GM12875 (cell line): ENCODE data around the gene BBS9.

Source experiments
- H3K4me3 ChIP-seq: one replicate; pipeline ENCODE4 v1.5.1; 2011; ENCODE audit warnings: low read depth, low read length, control low read depth
- CTCF ChIP-seq: IDR thresholded peaks from 2 replicates; pipeline ENCODE4 v1.5.1; 2011; ENCODE audit warnings: low read depth, mild to moderate bottlenecking, control low read depth, inconsistent platforms, low read length, moderate library complexity, borderline replicate concordance; ENCODE audit not compliant: insufficient read depth

Gene BBS9

GRCh38 chr7:33325754-33326484, 196.6 kb downstream of the BBS9 start:
- H3K4me3 ChIP-seq, result no peak overlapping the region
- no peak for TF ChIP-seq CTCF

DNA sequence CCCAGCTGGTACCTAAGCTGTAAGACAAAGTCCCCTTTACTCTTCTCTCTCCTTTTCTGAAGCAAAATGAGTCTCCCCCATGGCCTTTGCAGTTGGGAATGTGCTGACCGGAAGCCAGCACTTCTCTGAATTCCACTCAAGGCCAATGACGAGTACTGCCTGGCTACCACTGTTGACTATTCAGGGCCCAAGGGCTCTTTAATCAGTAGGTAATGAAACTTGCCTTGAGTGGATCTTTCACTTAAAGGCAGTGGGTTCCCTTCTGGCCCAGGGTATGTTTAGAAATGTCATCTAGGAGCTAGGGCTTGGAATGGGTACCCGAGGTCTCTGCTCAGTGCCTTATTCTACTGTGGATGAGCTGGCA, 197.1 kb downstream of the BBS9 start:
- no peak overlapping the region for H3K4me3 ChIP-seq
- no peak for TF ChIP-seq CTCF

DNA sequence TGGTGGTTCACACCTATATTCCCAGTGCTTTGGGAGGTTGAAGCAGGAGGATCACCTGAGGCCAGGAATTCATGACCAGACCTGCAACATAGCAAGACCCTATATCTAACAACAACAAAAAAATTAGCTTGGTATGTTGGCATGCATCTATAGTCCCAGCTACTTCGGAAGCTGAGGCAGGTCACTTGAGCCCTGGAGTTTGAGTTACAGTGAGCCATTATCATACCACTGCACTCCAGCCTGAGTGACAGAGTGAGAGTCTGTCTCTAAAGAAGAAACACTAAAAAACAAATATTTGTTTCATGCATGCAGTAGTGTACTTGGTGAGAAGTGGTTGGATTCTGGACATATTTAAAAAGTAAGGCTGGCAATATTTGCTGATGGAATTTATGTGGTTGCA, 198.1 kb downstream of the BBS9 start:
- TF ChIP-seq CTCF, result no peak
- no peak overlapping the region for H3K4me3 ChIP-seq

DNA sequence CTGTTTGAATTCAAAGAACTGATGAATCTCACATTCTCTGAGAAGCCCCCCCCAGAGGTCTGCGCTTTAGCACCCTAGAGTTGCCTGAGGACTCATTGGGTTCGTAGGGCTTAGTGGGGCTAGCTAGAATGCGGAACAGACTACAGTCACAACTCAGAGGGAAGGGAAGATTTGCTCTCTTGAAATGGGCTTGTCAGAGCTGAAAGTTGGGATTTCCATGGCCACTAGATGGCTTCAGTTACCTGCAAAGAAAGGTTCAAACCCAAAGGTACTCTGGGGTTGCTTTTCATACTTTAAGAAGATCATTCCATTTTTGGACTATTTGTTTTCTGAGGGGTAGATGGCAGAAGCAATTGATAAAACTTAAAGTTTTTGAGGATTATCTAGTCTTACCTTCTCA, 205.0 kb downstream of the BBS9 start:
- 0 out of 2 replicates have a peak, but pooled peaks have one; percentile 33 for TF ChIP-seq CTCF
- H3K4me3 ChIP-seq, result no peak overlapping the region

- H3K4me3 ChIP-seq, result no peak overlapping the region
- no peak for TF ChIP-seq CTCF
Measured at GRCh38 chr7:33336820-33337219, 207.5 kb downstream of the BBS9 start.

- no peak overlapping the region for H3K4me3 ChIP-seq
- no peak for TF ChIP-seq CTCF
Measured at GRCh38 chr7:33339074-33339790, 209.9 kb downstream of the BBS9 start.

- no peak for TF ChIP-seq CTCF
- no peak overlapping the region for H3K4me3 ChIP-seq
Measured at GRCh38 chr7:33346055-33346454, 216.7 kb downstream of the BBS9 start.
